Panc1 (cell line): ENCODE measurements around the gene TRIP10.

ENCODE experiments used
- CTCF ChIP-seq: fragments of 450-650 bp; IDR thresholded peaks from 2 replicates; pipeline ENCODE4 v1.5.1; 2017; ENCODE audit warnings: mild to moderate bottlenecking
- POLR2AphosphoS5 ChIP-seq: IDR thresholded peaks from 2 replicates; pipeline ENCODE4 v1.6.1; 2012; ENCODE audit warnings: mild to moderate bottlenecking, low read depth, low read length, moderate library complexity
- REST ChIP-seq, 2 experiments: IDR thresholded peaks; 2 replicates each; pipeline ENCODE4 v1.6.1; 2011 to 2012; ENCODE audit warnings: low read depth in 2 of 2, control low read depth in 1 of 2, low read length in 1 of 2, mild to moderate bottlenecking in 1 of 2, moderate library complexity in 1 of 2; ENCODE audit not compliant: insufficient read depth in 1 of 2
- SIN3A ChIP-seq: IDR thresholded peaks from 2 replicates; pipeline ENCODE4 v1.6.1; 2012; ENCODE audit warnings: low read depth, mild to moderate bottlenecking, low read length, moderate library complexity, borderline replicate concordance; ENCODE audit not compliant: insufficient read depth

- TF ChIP-seq CTCF (no peak), POLR2AphosphoS5 (no peak), SIN3A (no peak), REST (IDR thresholded peaks at IDR 0.05; ENCODE audit: insufficient read depth in 1 of 2, low read depth in 2 of 2, low read length in 1 of 2) (no peak)
These were observed 27.2 kb upstream of the TRIP10 start for GRCh38 chr19:6712231-6712630.
